Natural killer cell (primary cell): ENCODE measurements around the gene SNX5. TPM values are rescaled to one million over a fixed set of nuclear protein-coding genes. Genes with fewer than 3 reads are reported as not detected.

Experiments used
- ATAC-seq, 3 donors: fragments of 150-1000 bp in 2 of 3; fragments of 200-7000 bp in 1 of 3; cut with Tn5 transposase; 1 replicate in 1 of 3; 2 replicates in 2 of 3; pipeline ENCODE4 v1.10.0; 2021; ENCODE audit warnings: mild to moderate bottlenecking in 2 of 3, moderate library complexity in 2 of 3
- DNase-seq, 2 donors: peaks; one replicate each; pipeline versions ENCODE4 v3.0.0 to v3.0.0-alpha.2; 2013 to 2021; ENCODE audit warnings: mixed read lengths in 1 of 2
- H3K27ac ChIP-seq: one replicate; pipeline ENCODE4 v1.5.1; 2013; ENCODE audit warnings: mild to moderate bottlenecking, low read length
- H3K27me3 ChIP-seq: one replicate; pipeline ENCODE4 v1.6.1; 2013; ENCODE audit warnings: low read length; ENCODE audit not compliant: control insufficient read depth, insufficient read depth
- H3K36me3 ChIP-seq: one replicate; pipeline ENCODE4 v1.6.1; 2013; ENCODE audit warnings: low read length; ENCODE audit not compliant: control insufficient read depth, insufficient read depth
- H3K4me1 ChIP-seq: one replicate; pipeline ENCODE4 v1.6.1; 2013; ENCODE audit warnings: low read length; ENCODE audit not compliant: control insufficient read depth, insufficient read depth
- H3K4me3 ChIP-seq: one replicate; pipeline ENCODE4 v1.5.1; 2013; ENCODE audit warnings: low read length
- H3K9me3 ChIP-seq: one replicate; pipeline ENCODE4 v1.6.1; 2013; ENCODE audit warnings: low read length; ENCODE audit not compliant: control insufficient read depth, insufficient read depth
- H3K27ac Mint-ChIP-seq, 2 donors: one replicate each; pipeline ENCODE4 v1.8.0; 2022; ENCODE audit warnings: mild to moderate bottlenecking in 2 of 2, mixed read lengths in 2 of 2, moderate library complexity in 1 of 2
- H3K27me3 Mint-ChIP-seq, 2 donors: one replicate each; pipeline ENCODE4 v1.8.0; 2022; ENCODE audit warnings: low read depth in 2 of 2, mixed read lengths in 2 of 2
- H3K36me3 Mint-ChIP-seq: one replicate; pipeline ENCODE4 v1.8.0; 2022; ENCODE audit warnings: mixed read lengths
- H3K4me1 Mint-ChIP-seq, 2 donors: one replicate each; pipeline ENCODE4 v1.8.0; 2022; ENCODE audit warnings: mixed read lengths in 2 of 2
- H3K4me3 Mint-ChIP-seq: one replicate; pipeline ENCODE4 v1.8.0; 2022; ENCODE audit warnings: mild to moderate bottlenecking, moderate library complexity, mixed read lengths
- H3K9me3 Mint-ChIP-seq, 2 donors: one replicate each; pipeline ENCODE4 v1.8.0; 2022; ENCODE audit warnings: mixed read lengths in 2 of 2
- WGBS: methylation state at CpG from one replicate; pipeline ENCODE4 v1.1.7; 2013; ENCODE audit warnings: missing lambda C conversion rate; ENCODE audit not compliant: insufficient coverage; 5-methylcytosine and 5-hydroxymethylcytosine counted together
- intact Hi-C: fragments of 100-400 bp; cut with micrococcal nuclease; formaldehyde crosslinking; loops from one replicate; pipeline ENCODE4 v1.14.2; 2022
- total RNA-seq, 4 donors: library from RNA; stranded (reverse); fragments of 120-200 nt in 1 of 4; gene quantifications; one replicate each; pipeline versions ENCODE4 v1.2.3 to v1.2.4, GENCODE V29; 2013 to 2022
- TF ChIP-seq, protein P1 (sequence below): fragments of 200-600 bp; IDR thresholded peaks from one replicate; pipeline ENCODE4 v1.8.0; 2022; ENCODE audit warnings: antibody characterized with exemption

The SNX5 gene
- total RNA-seq, 3 donors from 2014 or later (not counting 1 experiment from before 2014, with no cell fraction given): 62.3 to 85.4 (median 72.1) TPM

- ATAC-seq (no peak), DNase-seq (no peak)
- Histone ChIP-seq H3K27ac (peak overlapping the region; percentile 99), H3K27me3 (no peaks in the 10 kb centered on the region), H3K4me1 (peaks cover 45% of the 10 kb centered on the region), H3K36me3 (no peaks in the 10 kb centered on the region), H3K4me3 (no peak overlapping the region), H3K9me3 (no peaks in the 10 kb centered on the region)
- Mint-ChIP-seq H3K4me1 (peaks cover 75 to 81% of the 10 kb centered on the region in 2 donors), H3K27me3 (no peaks in the 10 kb centered on the region), H3K27ac (peak overlapping the region; percentile 95 to 98), H3K4me3 (peak overlapping the region; percentile 98), H3K36me3 (no peaks in the 10 kb centered on the region), H3K9me3 (no peaks in the 10 kb centered on the region)
- WGBS: 60% methylated on average over 3 of the region's 3 CpGs
- TF ChIP-seq, protein P1, sequence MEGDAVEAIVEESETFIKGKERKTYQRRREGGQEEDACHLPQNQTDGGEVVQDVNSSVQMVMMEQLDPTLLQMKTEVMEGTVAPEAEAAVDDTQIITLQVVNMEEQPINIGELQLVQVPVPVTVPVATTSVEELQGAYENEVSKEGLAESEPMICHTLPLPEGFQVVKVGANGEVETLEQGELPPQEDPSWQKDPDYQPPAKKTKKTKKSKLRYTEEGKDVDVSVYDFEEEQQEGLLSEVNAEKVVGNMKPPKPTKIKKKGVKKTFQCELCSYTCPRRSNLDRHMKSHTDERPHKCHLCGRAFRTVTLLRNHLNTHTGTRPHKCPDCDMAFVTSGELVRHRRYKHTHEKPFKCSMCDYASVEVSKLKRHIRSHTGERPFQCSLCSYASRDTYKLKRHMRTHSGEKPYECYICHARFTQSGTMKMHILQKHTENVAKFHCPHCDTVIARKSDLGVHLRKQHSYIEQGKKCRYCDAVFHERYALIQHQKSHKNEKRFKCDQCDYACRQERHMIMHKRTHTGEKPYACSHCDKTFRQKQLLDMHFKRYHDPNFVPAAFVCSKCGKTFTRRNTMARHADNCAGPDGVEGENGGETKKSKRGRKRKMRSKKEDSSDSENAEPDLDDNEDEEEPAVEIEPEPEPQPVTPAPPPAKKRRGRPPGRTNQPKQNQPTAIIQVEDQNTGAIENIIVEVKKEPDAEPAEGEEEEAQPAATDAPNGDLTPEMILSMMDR: no peak
- intact Hi-C loops: loop anchor here (5.0 to 10.0 kb wide), 3 partner anchors 460 to 1230 kb away; partner anchors contain the start of genes SEC23B and SNRPB2
These were observed 4.0 kb downstream of the SNX5 start for GRCh38 chr20:17964632-17965031.

GRCh38 chr20:17964073-17964472, 4.5 kb downstream of the SNX5 start:
- TF ChIP-seq, protein P1: no peak
- H3K9me3 Mint-ChIP-seq: no peaks in the 10 kb centered on the region
- Histone ChIP-seq H3K27ac (peak overlapping the region; percentile 99), H3K27me3 (no peaks in the 10 kb centered on the region), H3K4me3 (no peak overlapping the region), H3K36me3 (no peaks in the 10 kb centered on the region), H3K9me3 (no peaks in the 10 kb centered on the region), H3K4me1 (peaks cover 50% of the 10 kb centered on the region)
- peaks cover 77 to 84% of the 10 kb centered on the region in 2 donors for H3K4me1 Mint-ChIP-seq
- DNase-seq (peak in 1 of 2 donors; percentile 6), ATAC-seq (no peak)
- WGBS: 90% methylated on average over 1 of the region's 1 CpG
- no peaks in the 10 kb centered on the region for H3K27me3 Mint-ChIP-seq
- H3K36me3 Mint-ChIP-seq: no peaks in the 10 kb centered on the region
- intact Hi-C loops: loop anchor here (10.0 kb wide), 2 partner anchors 459 to 1229 kb away; partner anchors contain the start of gene SNRPB2
- H3K4me3 Mint-ChIP-seq: peak overlapping the region; percentile 98
- H3K27ac Mint-ChIP-seq: peak overlapping the region; percentile 95 to 98

GRCh38 chr20:17963114-17963897, 5.3 kb downstream of the SNX5 start:
- peak overlapping the region; percentile 95 to 98 for H3K27ac Mint-ChIP-seq
- Histone ChIP-seq H3K4me3 (no peak overlapping the region), H3K27me3 (no peaks in the 10 kb centered on the region), H3K9me3 (no peaks in the 10 kb centered on the region), H3K4me1 (peaks cover 55% of the 10 kb centered on the region), H3K36me3 (no peaks in the 10 kb centered on the region), H3K27ac (peak overlapping the region; percentile 99)
- intact Hi-C loops: loop anchor here (10.0 kb wide), 2 partner anchors 459 to 1229 kb away; partner anchors contain the start of gene SNRPB2
- H3K27me3 Mint-ChIP-seq: no peaks in the 10 kb centered on the region
- peak overlapping the region; percentile 98 for H3K4me3 Mint-ChIP-seq
- ATAC-seq (no peak), DNase-seq (peak in 1 of 2 donors; percentile 21)
- peaks cover 85 to 92% of the 10 kb centered on the region in 2 donors for H3K4me1 Mint-ChIP-seq
- no peaks in the 10 kb centered on the region for H3K9me3 Mint-ChIP-seq
- no peaks in the 10 kb centered on the region for H3K36me3 Mint-ChIP-seq
- WGBS: 76% methylated on average over 9 of the region's 9 CpGs
- TF ChIP-seq, protein P1: no peak
